Measurements from ENCODE around the gene OSTN. TPM values are rescaled to one million over a fixed set of nuclear protein-coding genes. Genes with fewer than 3 reads are reported as not detected.

The OSTN gene
- total RNA-seq, 4 donors from 2014 or later, result not detected

DNA sequence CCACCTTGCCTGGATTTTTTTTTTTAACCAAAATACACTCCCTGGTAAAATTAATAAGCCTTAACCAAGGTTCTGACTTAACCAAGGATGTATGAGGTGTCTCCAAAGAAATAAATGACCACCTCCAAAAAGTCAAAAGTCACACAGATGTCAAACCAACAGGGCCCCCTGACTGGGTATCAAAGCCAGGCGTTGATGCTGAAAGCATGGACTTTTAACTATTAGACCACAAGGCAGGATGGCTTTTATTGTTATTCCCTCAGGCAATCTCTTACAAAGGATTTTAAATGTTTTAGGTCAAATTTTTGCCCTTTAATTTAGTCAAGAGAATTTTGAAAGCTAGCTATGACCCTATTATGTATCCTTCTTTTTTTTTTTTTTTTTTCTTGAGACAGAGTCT lies 60.4 kb downstream of the OSTN start:
- TF ChIP-seq, protein P1, sequence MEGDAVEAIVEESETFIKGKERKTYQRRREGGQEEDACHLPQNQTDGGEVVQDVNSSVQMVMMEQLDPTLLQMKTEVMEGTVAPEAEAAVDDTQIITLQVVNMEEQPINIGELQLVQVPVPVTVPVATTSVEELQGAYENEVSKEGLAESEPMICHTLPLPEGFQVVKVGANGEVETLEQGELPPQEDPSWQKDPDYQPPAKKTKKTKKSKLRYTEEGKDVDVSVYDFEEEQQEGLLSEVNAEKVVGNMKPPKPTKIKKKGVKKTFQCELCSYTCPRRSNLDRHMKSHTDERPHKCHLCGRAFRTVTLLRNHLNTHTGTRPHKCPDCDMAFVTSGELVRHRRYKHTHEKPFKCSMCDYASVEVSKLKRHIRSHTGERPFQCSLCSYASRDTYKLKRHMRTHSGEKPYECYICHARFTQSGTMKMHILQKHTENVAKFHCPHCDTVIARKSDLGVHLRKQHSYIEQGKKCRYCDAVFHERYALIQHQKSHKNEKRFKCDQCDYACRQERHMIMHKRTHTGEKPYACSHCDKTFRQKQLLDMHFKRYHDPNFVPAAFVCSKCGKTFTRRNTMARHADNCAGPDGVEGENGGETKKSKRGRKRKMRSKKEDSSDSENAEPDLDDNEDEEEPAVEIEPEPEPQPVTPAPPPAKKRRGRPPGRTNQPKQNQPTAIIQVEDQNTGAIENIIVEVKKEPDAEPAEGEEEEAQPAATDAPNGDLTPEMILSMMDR (IDR thresholded peaks at IDR 0.05; ENCODE audit: low read depth), result no peak

DNA sequence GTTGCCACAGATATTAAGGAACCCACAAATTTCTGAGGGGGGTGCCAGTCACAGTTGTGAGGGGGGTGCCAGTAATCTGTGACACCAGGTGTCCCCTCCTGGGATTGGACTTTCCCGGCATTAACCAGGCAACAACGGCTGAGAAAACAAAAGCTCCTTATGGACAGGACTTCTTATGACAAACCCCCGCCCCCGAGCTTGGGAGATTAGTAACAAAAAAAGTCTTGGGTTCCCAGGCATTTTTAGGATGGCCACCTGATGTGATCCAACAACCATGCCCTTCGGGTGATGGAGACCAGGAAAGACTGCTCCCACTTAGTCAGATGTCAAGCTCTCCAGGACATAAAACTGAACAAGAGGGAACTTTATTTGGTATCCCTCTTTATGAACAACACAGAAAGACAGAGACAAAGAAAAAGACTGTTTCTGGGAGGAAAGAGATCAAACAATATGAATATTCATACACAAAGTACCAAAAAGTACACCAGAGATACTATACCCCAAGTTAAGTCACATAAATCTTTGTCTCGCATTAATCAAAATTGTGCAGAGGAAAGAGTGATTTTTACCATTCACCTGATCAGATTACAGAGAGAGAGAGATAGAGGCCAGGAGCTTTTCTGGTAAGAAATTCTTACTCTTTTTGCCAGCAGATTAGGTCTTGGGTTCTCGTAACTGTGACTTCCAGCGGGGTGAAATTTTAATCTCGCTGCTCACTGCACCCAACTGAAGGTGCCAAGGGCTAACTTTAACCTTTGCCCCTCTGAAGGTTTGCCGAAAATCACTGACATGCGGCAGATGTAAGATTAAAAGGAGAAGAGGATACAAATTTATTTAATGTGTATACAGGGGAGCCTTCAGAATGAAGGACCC lies 61.6 kb downstream of the OSTN start:
- TF ChIP-seq, protein P1 (IDR thresholded peaks at IDR 0.05; ENCODE audit: low read depth), result no peak

DNA sequence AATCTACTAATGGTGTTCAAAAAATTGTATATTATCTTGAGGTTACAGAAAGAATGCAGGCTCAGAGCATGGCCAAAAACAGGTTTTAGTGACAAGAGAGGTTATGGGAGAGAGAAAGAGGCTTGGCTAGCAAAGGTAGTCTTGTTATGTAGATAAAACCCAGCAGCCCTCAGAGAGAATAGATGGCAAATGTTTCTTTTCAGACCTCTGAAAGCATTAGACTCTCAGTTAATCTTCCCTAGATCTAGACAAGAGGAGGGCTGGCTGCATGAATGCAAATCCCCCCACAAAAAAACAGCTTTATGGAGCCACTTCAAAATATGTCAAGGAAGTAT lies 62.2 kb downstream of the OSTN start:
- TF ChIP-seq, protein P1 (IDR thresholded peaks at IDR 0.05; ENCODE audit: low read depth), result no peak

DNA sequence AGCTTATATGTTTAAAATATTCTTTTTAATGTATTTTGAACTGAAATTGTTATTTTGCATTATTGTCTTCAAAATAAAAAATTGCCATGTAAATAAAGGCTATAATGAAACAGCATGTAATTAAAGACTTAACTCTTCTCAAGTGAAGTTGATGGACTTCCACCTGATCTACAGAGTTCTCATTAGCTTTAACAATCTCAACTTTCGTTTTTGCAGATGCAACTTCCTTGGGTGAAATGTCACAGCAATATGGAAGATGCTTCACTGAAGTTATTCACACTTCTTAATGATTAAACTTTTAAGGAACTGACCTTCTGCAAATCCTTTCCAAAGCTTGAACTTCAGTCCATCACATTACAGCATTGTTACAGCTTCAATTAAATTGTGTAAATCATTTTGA lies 63.6 kb downstream of the OSTN start:
- TF ChIP-seq, protein P1 (IDR thresholded peaks at IDR 0.05; ENCODE audit: low read depth), result no peak

DNA sequence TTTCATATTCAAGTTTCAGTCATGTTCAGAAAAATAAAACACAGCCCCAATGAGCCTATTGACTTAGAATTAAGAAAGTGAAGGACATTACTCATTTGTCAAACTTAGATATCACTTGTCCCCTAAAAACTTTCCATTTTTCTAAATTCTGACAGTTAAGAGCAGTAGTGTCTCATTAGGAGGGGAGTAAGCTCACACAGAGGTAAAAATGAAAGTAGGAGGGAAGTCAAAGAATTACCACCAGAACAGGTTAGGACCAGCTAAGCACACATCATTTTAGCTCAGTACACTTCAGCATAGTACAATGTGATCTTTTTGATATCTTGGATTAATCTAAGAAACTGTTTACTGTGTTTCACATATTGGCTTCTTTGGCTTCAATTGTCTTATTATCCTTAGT lies 64.3 kb downstream of the OSTN start:
- TF ChIP-seq, protein P1 (IDR thresholded peaks at IDR 0.05; ENCODE audit: low read depth), result no peak

DNA sequence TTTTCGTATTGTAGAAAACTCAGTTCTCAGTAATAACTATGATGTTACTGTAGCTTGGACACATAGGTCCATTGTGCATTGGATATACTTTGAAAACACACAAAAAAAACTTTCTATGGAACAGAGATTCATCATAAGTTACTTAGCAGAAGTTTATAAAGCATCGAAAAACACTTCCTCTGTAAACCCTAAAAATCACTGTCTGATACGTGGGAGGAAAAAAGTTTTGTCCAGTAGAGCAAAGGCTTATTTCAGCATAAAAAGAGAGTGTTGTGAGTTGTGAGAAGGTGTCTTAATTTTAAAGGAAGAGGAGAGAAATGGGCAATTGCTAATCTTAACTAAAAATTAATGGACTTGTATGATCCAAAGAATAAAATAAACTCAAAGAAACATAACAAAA lies 64.8 kb downstream of the OSTN start:
- TF ChIP-seq, protein P1 (IDR thresholded peaks at IDR 0.05; ENCODE audit: low read depth), result no peak

DNA sequence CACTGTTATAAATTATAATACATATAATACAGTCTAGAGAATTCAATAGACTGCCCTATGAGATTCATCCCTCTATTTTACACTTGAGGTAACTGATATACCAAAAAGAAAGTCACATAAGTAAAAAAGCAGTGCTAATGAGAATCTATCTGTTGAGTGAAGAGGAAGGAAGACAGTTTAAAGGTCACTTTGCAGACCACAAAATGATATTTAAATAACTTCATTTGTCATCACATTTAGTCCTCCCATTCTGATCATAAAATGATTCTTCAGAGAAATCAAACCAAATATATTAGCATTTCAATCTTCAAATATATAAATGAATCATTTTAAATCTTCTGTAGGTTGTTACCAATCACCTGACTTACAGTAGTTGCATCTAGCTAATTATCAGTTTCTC lies 69.7 kb downstream of the OSTN start:
- TF ChIP-seq, protein P1 (IDR thresholded peaks at IDR 0.05; ENCODE audit: low read depth), result no peak

All from subcutaneous adipose tissue (tissue), 4 donors.